Esophagus squamous epithelium (tissue), 4 donors: ENCODE data around the gene EPS15.

ENCODE experiments used
- POLR2A ChIP-seq, 4 donors: fragments of 450-650 bp; IDR thresholded peaks; one replicate each; pipeline ENCODE4 v1.6.1; 2017; ENCODE audit warnings: antibody characterized with exemption in 4 of 4, mild to moderate bottlenecking in 4 of 4, moderate library complexity in 3 of 4
- TF ChIP-seq, protein P1 (sequence below), 6 experiments: fragments of 450-650 bp in 4 of 6; fragments of 200-600 bp in 2 of 6; sonication (generic) in 2 of 6; IDR thresholded peaks; one replicate each; pipeline ENCODE4 v1.5.1; 2016 to 2019; ENCODE audit warnings: antibody characterized with exemption in 6 of 6, mild to moderate bottlenecking in 4 of 6, moderate library complexity in 4 of 6

DNA sequence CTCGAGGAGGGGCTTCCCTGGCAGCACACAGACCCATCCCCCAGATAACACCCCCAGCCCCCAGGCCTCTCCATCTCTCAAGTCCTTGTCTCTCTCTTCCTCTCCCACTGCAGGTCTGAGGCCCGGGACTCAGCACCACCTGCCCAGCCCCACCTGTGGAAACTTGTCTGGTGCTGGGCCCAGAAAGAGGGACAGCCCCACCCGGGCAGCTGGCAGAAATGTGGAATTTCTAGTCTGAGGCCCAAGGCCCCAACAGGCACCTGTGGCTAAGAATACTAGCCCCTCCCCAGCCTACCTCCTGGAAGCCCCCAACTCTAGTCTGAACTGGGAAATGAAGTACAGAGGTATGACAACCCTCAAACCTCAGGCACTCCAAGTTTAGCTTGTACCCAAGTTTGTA lies 204.1 kb downstream of the EPS15 start:
- no peak for TF ChIP-seq POLR2A (IDR thresholded peaks at IDR 0.05)
- TF ChIP-seq, protein P1, sequence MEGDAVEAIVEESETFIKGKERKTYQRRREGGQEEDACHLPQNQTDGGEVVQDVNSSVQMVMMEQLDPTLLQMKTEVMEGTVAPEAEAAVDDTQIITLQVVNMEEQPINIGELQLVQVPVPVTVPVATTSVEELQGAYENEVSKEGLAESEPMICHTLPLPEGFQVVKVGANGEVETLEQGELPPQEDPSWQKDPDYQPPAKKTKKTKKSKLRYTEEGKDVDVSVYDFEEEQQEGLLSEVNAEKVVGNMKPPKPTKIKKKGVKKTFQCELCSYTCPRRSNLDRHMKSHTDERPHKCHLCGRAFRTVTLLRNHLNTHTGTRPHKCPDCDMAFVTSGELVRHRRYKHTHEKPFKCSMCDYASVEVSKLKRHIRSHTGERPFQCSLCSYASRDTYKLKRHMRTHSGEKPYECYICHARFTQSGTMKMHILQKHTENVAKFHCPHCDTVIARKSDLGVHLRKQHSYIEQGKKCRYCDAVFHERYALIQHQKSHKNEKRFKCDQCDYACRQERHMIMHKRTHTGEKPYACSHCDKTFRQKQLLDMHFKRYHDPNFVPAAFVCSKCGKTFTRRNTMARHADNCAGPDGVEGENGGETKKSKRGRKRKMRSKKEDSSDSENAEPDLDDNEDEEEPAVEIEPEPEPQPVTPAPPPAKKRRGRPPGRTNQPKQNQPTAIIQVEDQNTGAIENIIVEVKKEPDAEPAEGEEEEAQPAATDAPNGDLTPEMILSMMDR (IDR thresholded peaks at IDR 0.05): no peak
